ENCODE measurements around the gene SYPL1. TPM values are rescaled to one million over a fixed set of nuclear protein-coding genes. Genes with fewer than 3 reads are reported as not detected.

Gene SYPL1
- total and polyA plus RNA-seq, 5 experiments from 2014 or later = 56.8 to 78.4 (median 67.5) TPM

Other genes starting within 250 kb of the SYPL1 start
- gene ATXN7L1, start 235.7 kb downstream of the SYPL1 start, total RNA-seq = 10 to 100 TPM; 32.9 to 35.1 TPM
- 10 to 100 TPM in 2 of 3 donors, 1 to 10 TPM in 1; 6.7 to 12.7 (median 10.3) TPM for gene ATXN7L1, start 235.7 kb downstream of the SYPL1 start, polyA plus RNA-seq
- 1 to 10 TPM; 5.8 to 6.0 TPM for gene CDHR3, start 149.0 kb downstream of the SYPL1 start, total RNA-seq
- 1 to 10 TPM in 2 of 3 donors, under 1 TPM in 1; 0.63 to 2.0 (median 1.4) TPM for gene CDHR3, start 149.0 kb downstream of the SYPL1 start, polyA plus RNA-seq
- 10 to 100 TPM; 28.4 to 29.5 TPM for gene NAMPT, start 172.7 kb upstream of the SYPL1 start, total RNA-seq
- 10 to 100 TPM; 14.4 to 15.4 (median 15.3) TPM for gene NAMPT, start 172.7 kb upstream of the SYPL1 start, polyA plus RNA-seq